K562 (cell line): Measurements from ENCODE around the gene WDCP. TPM values are rescaled to one million over a fixed set of nuclear protein-coding genes. Genes with fewer than 3 reads are reported as not detected.

Experiments used
- ARID4B ChIP-seq: sonication (generic); formaldehyde crosslinking; IDR thresholded peaks from 2 replicates; pipeline ENCODE4 v1.8.0; 2022; ENCODE audit warnings: mild to moderate bottlenecking, missing genetic modification reagents
- BCOR ChIP-seq: fragments of 450-650 bp; IDR thresholded peaks from 2 replicates; pipeline ENCODE4 v1.6.1; 2016
- CBFB ChIP-seq: sonication (generic); formaldehyde crosslinking; IDR thresholded peaks from 2 replicates; pipeline ENCODE4 v1.4.0; 2020; ENCODE audit warnings: mild to moderate bottlenecking, missing genetic modification reagents
- E2F6 ChIP-seq, 2 experiments: IDR thresholded peaks; 2 replicates each; pipeline ENCODE4 v1.6.1; 2011; ENCODE audit warnings: borderline replicate concordance in 1 of 2, control low read depth in 1 of 2, low read depth in 1 of 2, low read length in 1 of 2, mild to moderate bottlenecking in 1 of 2, mixed read lengths in 1 of 2, moderate library complexity in 1 of 2; ENCODE audit not compliant: insufficient read depth in 1 of 2, insufficient read length in 1 of 2, poor library complexity in 1 of 2, severe bottlenecking in 1 of 2; ENCODE audit errors: extremely low read depth in 1 of 2
- GMEB1 ChIP-seq: fragments of 250-450 bp; sonication (Bioruptor Pico); IDR thresholded peaks from 2 replicates; pipeline ENCODE4 v1.4.0; 2020; ENCODE audit warnings: mild to moderate bottlenecking
- HCFC1 ChIP-seq: IDR thresholded peaks from 2 replicates; pipeline ENCODE4 v1.6.1; 2012; ENCODE audit warnings: low read depth, low read length, improper control_type of control experiment
- HES1 ChIP-seq: fragments of 450-650 bp; IDR thresholded peaks from 2 replicates; pipeline ENCODE4 v1.6.1; 2016; ENCODE audit warnings: low read depth, mild to moderate bottlenecking, moderate library complexity
- MAFF ChIP-seq: IDR thresholded peaks from 2 replicates; pipeline ENCODE4 v1.6.1; 2012; ENCODE audit warnings: low read length, improper control_type of control experiment
- MNT ChIP-seq, 2 experiments: fragments of 450-650 bp; conservative IDR thresholded peaks; 2 replicates each; pipeline ENCODE4 v1.6.1; 2017; ENCODE audit warnings: mild to moderate bottlenecking in 2 of 2, moderate library complexity in 2 of 2
- SIX5 ChIP-seq, 2 experiments: IDR thresholded peaks; 2 replicates each; pipeline ENCODE4 v1.6.1; 2011; ENCODE audit warnings: low read length in 2 of 2, borderline replicate concordance in 1 of 2, low read depth in 1 of 2, mild to moderate bottlenecking in 1 of 2, moderate library complexity in 1 of 2; ENCODE audit not compliant: insufficient read depth in 1 of 2
- SMAD1 ChIP-seq: fragments of 150-350 bp; IDR thresholded peaks from 2 replicates; pipeline ENCODE4 v1.6.1; 2014; ENCODE audit warnings: low read length, low read depth; ENCODE audit not compliant: partially characterized antibody
- SREBF1 ChIP-seq: fragments of 150-350 bp; IDR thresholded peaks from 2 replicates; pipeline ENCODE4 v1.6.1; 2014; ENCODE audit warnings: antibody characterized with exemption, low read depth, low read length, borderline replicate concordance
- STAT5B ChIP-seq: fragments of 250-450 bp; sonication (Bioruptor Pico); IDR thresholded peaks from 2 replicates; pipeline ENCODE4 v1.8.0; 2021; ENCODE audit warnings: mild to moderate bottlenecking, inconsistent platforms
- ZFPM2 ChIP-seq: fragments of 250-450 bp; sonication (Bioruptor Pico); IDR thresholded peaks from 2 replicates; pipeline ENCODE4 v1.5.1; 2022; ENCODE audit warnings: mild to moderate bottlenecking
- ZNF347 ChIP-seq: fragments of 450-650 bp; formaldehyde crosslinking; IDR thresholded peaks from 2 replicates; pipeline ENCODE4 v1.4.0; 2020; ENCODE audit warnings: low read depth, mild to moderate bottlenecking, moderate library complexity
- polyA plus RNA-seq, 8 experiments: library from polyadenylated mRNA; depleted of rRNA in 4 of 8; stranded (reverse) in 5 of 8; unstranded in 3 of 8; fragments of >200 nt; fragmentation: Nextera tagmentation in 2 of 8; fragmentation: Illumina TruSeq in 1 of 8; extraction: Ambion mirVana in 2 of 8; extraction: Trizol in 1 of 8; gene quantifications; 2 replicates each; pipeline versions ENCODE4 v1.2.1 to v1.2.3, GENCODE V29; 2011 to 2014; ENCODE audit warnings: inconsistent platforms in 1 of 8, missing spikeins in 1 of 8
- total RNA-seq, 7 experiments: library from RNA; depleted of rRNA in 6 of 7; stranded (reverse); fragments of >200 nt in 6 of 7; fragmentation: Illumina TruSeq in 2 of 7; extraction: Trizol in 2 of 7; gene quantifications; 2 replicates each; pipeline versions ENCODE4 v1.2.1 to v1.2.3, GENCODE V29; 2011 to 2021; ENCODE audit warnings: low replicate concordance in 1 of 7

Gene WDCP
- total and polyA plus RNA-seq, 9 of the 15 experiments (the other 6 are each of a cell fraction or from before 2014, with no cell fraction given) = 10.1 to 41.4 (median 21.8) TPM

- TF ChIP-seq ARID4B (CRISPR knock-in tag) (peak; percentile 61; the same call in 1 of the 2 replicates), SIX5 (IDR thresholded peaks at IDR 0.05; ENCODE audit: borderline replicate concordance in 1 of 2, insufficient read depth in 1 of 2, low read depth in 1 of 2, low read length in 2 of 2) (peak; percentile 58 to 65; a peak in 3 of 4 replicates), SREBF1 (no peak), E2F6 (IDR thresholded peaks at IDR 0.05; ENCODE audit: borderline replicate concordance in 1 of 2, extremely low read depth in 1 of 2, insufficient read depth in 1 of 2, insufficient read length in 1 of 2, low read depth in 1 of 2, low read length in 1 of 2, poor library complexity in 1 of 2, severe bottlenecking in 1 of 2) (peak; percentile 64 to 77), SMAD1 (peak; percentile 32), CBFB (CRISPR knock-in tag) (0 out of 2 replicates have a peak, but pooled peaks have one; percentile 80), STAT5B (CRISPR knock-in tag) (no peak), HES1 (no peak), ZFPM2 (CRISPR knock-in tag) (no peak), MAFF (no peak), MNT (conservative IDR thresholded peaks at IDR 0.05) (peak; percentile 55 to 79; a peak in 3 of 4 replicates), ZNF347 (CRISPR knock-in tag) (no peak), GMEB1 (no peak), BCOR (no peak), HCFC1 (peak; percentile 92)
Observed at GRCh38 chr2:24046930-24047702, at the start of gene WDCP (continued).
